Liver (tissue), 9 donors: ENCODE data around the gene OSCP1. TPM values are rescaled to one million over a fixed set of nuclear protein-coding genes. Genes with fewer than 3 reads are reported as not detected.

Experiments
- DNase-seq: peaks from one replicate; pipeline ENCODE4 v3.0.0-alpha.2; 2017; ENCODE audit warnings: low spot score
- H3K27ac ChIP-seq, 2 donors: one replicate each; pipeline ENCODE4 v1.7.0; 2013; ENCODE audit warnings: inconsistent platforms in 2 of 2, low read length in 2 of 2, control low read depth in 1 of 2, low read depth in 1 of 2, mild to moderate bottlenecking in 1 of 2
- H3K27me3 ChIP-seq, 4 donors: one replicate each; pipeline versions ENCODE4 v1.6.1 to v1.7.0; 2013; ENCODE audit warnings: low read length in 3 of 4, inconsistent platforms in 1 of 4, mild to moderate bottlenecking in 1 of 4, moderate library complexity in 1 of 4; ENCODE audit not compliant: control insufficient read depth in 4 of 4, insufficient read depth in 4 of 4
- H3K36me3 ChIP-seq, 4 donors: one replicate each; pipeline versions ENCODE4 v1.6.1 to v1.7.0; 2013; ENCODE audit warnings: low read length in 3 of 4, mild to moderate bottlenecking in 3 of 4, low read depth in 1 of 4, moderate library complexity in 1 of 4; ENCODE audit not compliant: control insufficient read depth in 4 of 4, insufficient read depth in 3 of 4
- H3K4me1 ChIP-seq, 4 donors: one replicate each; pipeline versions ENCODE4 v1.6.1 to v1.7.0; 2013; ENCODE audit warnings: low read length in 3 of 4, mild to moderate bottlenecking in 3 of 4, moderate library complexity in 1 of 4; ENCODE audit not compliant: control insufficient read depth in 4 of 4, insufficient read depth in 4 of 4
- H3K4me3 ChIP-seq, 3 donors: one replicate each; pipeline versions ENCODE4 v1.6.1 to v1.7.0; 2013; ENCODE audit warnings: low read length in 3 of 3, control low read depth in 1 of 3, low read depth in 1 of 3, mild to moderate bottlenecking in 1 of 3
- H3K9ac ChIP-seq, 2 donors: one replicate each; pipeline ENCODE4 v1.7.0; 2013; ENCODE audit warnings: low read length in 2 of 2, mild to moderate bottlenecking in 2 of 2, moderate library complexity in 2 of 2, control low read depth in 1 of 2, low read depth in 1 of 2
- H3K9me3 ChIP-seq, 4 donors: one replicate each; pipeline versions ENCODE4 v1.6.1 to v1.7.0; 2013; ENCODE audit warnings: low read length in 3 of 4; ENCODE audit not compliant: control insufficient read depth in 4 of 4
- ATF3 ChIP-seq: IDR thresholded peaks from 2 replicates; pipeline ENCODE4 v1.6.1; 2016; ENCODE audit warnings: antibody characterized with exemption
- EGR1 ChIP-seq, 2 donors: IDR thresholded peaks; 2 replicates each; pipeline ENCODE4 v1.6.1; 2016 to 2018; ENCODE audit warnings: antibody characterized with exemption in 2 of 2, low read depth in 2 of 2
- FOXA2 ChIP-seq: IDR thresholded peaks from 2 replicates; pipeline ENCODE4 v1.6.1; 2016; ENCODE audit warnings: antibody characterized with exemption
- GABPA ChIP-seq, 2 donors: IDR thresholded peaks in 1 of 2; conservative IDR thresholded peaks in 1 of 2; 2 replicates each; pipeline ENCODE4 v1.6.1; 2016; ENCODE audit warnings: antibody characterized with exemption in 2 of 2, mild to moderate bottlenecking in 1 of 2, moderate library complexity in 1 of 2
- HNF4A ChIP-seq, 2 donors: conservative IDR thresholded peaks; 2 replicates each; pipeline ENCODE4 v1.6.1; 2016; ENCODE audit warnings: antibody characterized with exemption in 2 of 2, mild to moderate bottlenecking in 2 of 2
- HNF4G ChIP-seq: IDR thresholded peaks from 2 replicates; pipeline ENCODE4 v1.6.1; 2016; ENCODE audit warnings: antibody characterized with exemption
- JUND ChIP-seq, 2 donors: IDR thresholded peaks; 2 replicates each; pipeline ENCODE4 v1.6.1; 2016; ENCODE audit warnings: antibody characterized with exemption in 2 of 2
- MAX ChIP-seq: IDR thresholded peaks from 2 replicates; pipeline ENCODE4 v1.6.1; 2016; ENCODE audit warnings: antibody characterized with exemption
- NR2F2 ChIP-seq: IDR thresholded peaks from 2 replicates; pipeline ENCODE4 v1.6.1; 2016; ENCODE audit warnings: antibody characterized with exemption
- RAD21 ChIP-seq, 2 donors: IDR thresholded peaks; 2 replicates each; pipeline ENCODE4 v1.6.1; 2016; ENCODE audit warnings: antibody characterized with exemption in 2 of 2, mild to moderate bottlenecking in 2 of 2
- REST ChIP-seq: IDR thresholded peaks from 2 replicates; pipeline ENCODE4 v1.6.1; 2016; ENCODE audit warnings: antibody characterized with exemption, mild to moderate bottlenecking
- RXRA ChIP-seq, 2 donors: IDR thresholded peaks; 2 replicates each; pipeline ENCODE4 v1.6.1; 2017 to 2018; ENCODE audit warnings: antibody characterized with exemption in 2 of 2, mild to moderate bottlenecking in 1 of 2
- SP1 ChIP-seq: IDR thresholded peaks from 2 replicates; pipeline ENCODE4 v1.6.1; 2018; ENCODE audit warnings: antibody characterized with exemption, mild to moderate bottlenecking
- TAF1 ChIP-seq: conservative IDR thresholded peaks from 2 replicates; pipeline ENCODE4 v1.6.1; 2016; ENCODE audit warnings: antibody characterized with exemption, mild to moderate bottlenecking
- ZBTB33 ChIP-seq: IDR thresholded peaks from 2 replicates; pipeline ENCODE4 v1.6.1; 2016; ENCODE audit warnings: antibody characterized with exemption
- WGBS: extraction: QIAGEN DNeasy Blood & Tissue Kit; methylation state at CpG from one replicate; pipeline ENCODE4 v1.1.7; 2013; 5-methylcytosine and 5-hydroxymethylcytosine counted together
- polyA plus RNA-seq, 2 donors: library from polyadenylated mRNA; stranded (reverse) in 1 of 2; unstranded in 1 of 2; fragments of 200-250 nt in 1 of 2; fragments of >200 nt in 1 of 2; fragmentation: Nextera tagmentation in 1 of 2; extraction: Ambion mirVana in 1 of 2; gene quantifications; one replicate each; pipeline versions ENCODE4 v1.2.1 to v1.2.3, GENCODE V29; 2013 to 2015
- total RNA-seq, 2 donors: library from RNA; depleted of rRNA; stranded (reverse); fragments of >200 nt; gene quantifications; one replicate each; pipeline ENCODE4 v1.2.3, GENCODE V29; 2014
- TF ChIP-seq, protein P1 (sequence below): fragments of 150-350 bp; IDR thresholded peaks from 2 replicates; pipeline ENCODE4 v1.5.1; 2017; ENCODE audit warnings: improper control_type of control experiment, low read depth, low read length; ENCODE audit not compliant: missing input control
- donor health status: healthy.
- donor health status: healthy.
- donor health status: healthy.
- donor health status: healthy.
- donor health status: healthy.

The OSCP1 gene
- total and polyA plus RNA-seq, 4 donors = 1.1 to 1.7 (median 1.5) TPM

DNA sequence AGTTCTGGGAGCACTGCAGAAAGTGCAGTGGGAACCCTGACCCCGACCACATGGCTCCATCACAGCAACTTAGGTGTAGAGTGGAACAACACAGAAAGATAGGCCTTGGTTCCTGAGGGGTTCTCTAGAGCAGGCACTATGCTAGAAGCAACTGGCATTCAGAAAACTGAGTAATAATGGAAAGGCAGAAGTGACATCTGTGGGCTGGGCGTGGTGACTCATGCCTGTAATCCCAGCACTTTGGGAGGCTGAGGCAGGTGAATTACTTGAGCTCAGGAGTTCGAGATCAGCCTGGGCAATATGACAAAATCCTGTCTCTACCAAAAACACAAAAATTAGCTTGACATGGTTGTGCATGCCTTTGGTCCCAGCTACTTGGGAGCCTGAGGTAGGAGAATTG lies 8.7 kb upstream of the OSCP1 start:
- peaks cover 3 to 65% (median 43%) of the 10 kb centered on the region in 4 donors for H3K36me3 ChIP-seq
- TF ChIP-seq ZBTB33 = no peak
- TF ChIP-seq GABPA (IDR thresholded peaks at IDR 0.05 in 1 of 2, conservative IDR thresholded peaks at IDR 0.05 in 1 of 2) = no peak
- no peak for TF ChIP-seq TAF1
- TF ChIP-seq EGR1 (IDR thresholded peaks at IDR 0.05; ENCODE audit: low read depth in 2 of 2) = no peak
- no peak for TF ChIP-seq MAX
- TF ChIP-seq HNF4G = no peak
- TF ChIP-seq NR2F2 = no peak
- TF ChIP-seq JUND (IDR thresholded peaks at IDR 0.05) = no peak
- no peak for TF ChIP-seq HNF4A (conservative IDR thresholded peaks at IDR 0.05)
- TF ChIP-seq, protein P1, sequence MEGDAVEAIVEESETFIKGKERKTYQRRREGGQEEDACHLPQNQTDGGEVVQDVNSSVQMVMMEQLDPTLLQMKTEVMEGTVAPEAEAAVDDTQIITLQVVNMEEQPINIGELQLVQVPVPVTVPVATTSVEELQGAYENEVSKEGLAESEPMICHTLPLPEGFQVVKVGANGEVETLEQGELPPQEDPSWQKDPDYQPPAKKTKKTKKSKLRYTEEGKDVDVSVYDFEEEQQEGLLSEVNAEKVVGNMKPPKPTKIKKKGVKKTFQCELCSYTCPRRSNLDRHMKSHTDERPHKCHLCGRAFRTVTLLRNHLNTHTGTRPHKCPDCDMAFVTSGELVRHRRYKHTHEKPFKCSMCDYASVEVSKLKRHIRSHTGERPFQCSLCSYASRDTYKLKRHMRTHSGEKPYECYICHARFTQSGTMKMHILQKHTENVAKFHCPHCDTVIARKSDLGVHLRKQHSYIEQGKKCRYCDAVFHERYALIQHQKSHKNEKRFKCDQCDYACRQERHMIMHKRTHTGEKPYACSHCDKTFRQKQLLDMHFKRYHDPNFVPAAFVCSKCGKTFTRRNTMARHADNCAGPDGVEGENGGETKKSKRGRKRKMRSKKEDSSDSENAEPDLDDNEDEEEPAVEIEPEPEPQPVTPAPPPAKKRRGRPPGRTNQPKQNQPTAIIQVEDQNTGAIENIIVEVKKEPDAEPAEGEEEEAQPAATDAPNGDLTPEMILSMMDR = no peak
- H3K4me1 ChIP-seq = peaks cover 2 to 7% (median 5%) of the 10 kb centered on the region in 4 donors
- H3K27ac ChIP-seq = no peak overlapping the region
- no peaks in the 10 kb centered on the region for H3K27me3 ChIP-seq
- H3K9me3 ChIP-seq = no peaks in the 10 kb centered on the region
- no peak for DNase-seq
- no peak overlapping the region for H3K4me3 ChIP-seq
- 87% methylated on average over 3 of the region's 3 CpGs for WGBS
- H3K9ac ChIP-seq = no peak overlapping the region

DNA sequence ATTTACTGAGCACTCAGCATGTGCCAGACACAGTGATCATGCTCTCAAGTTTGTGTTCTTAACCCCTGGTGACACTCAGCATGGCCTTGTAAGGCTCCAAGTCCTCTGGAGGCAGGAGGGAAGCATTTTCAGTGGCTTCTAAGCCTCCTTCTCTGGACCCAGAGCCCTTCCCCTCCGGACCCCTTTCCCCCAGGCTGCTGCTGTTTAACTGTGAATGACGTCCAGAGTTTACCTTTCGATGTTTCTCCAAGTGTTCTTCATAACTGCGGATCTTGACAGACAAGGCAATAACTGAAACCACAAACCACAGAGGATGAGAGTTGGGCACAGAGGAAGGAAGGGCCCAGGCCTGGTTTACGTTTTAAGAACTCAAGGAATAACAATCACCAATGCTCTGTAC lies 7.4 kb upstream of the OSCP1 start:
- Histone ChIP-seq H3K36me3 (peaks cover 3 to 65% (median 43%) of the 10 kb centered on the region in 4 donors), H3K9ac (no peak overlapping the region), H3K9me3 (no peaks in the 10 kb centered on the region), H3K4me1 (no peaks in the 10 kb centered on the region), H3K27me3 (no peaks in the 10 kb centered on the region), H3K4me3 (no peak overlapping the region), H3K27ac (no peak overlapping the region)
- WGBS = 78% methylated on average over 5 of the region's 5 CpGs
- no peak for DNase-seq
- TF ChIP-seq EGR1 (IDR thresholded peaks at IDR 0.05; ENCODE audit: low read depth in 2 of 2) (no peak), SP1 (no peak), RXRA (IDR thresholded peaks at IDR 0.05) (no peak)

GRCh38 chr1:36456391-36456928 lies 6.2 kb upstream of the OSCP1 start:
- H3K9me3 ChIP-seq = no peaks in the 10 kb centered on the region
- H3K4me1 ChIP-seq = no peaks in the 10 kb centered on the region
- no peak for DNase-seq
- H3K27me3 ChIP-seq = no peaks in the 10 kb centered on the region
- no peak overlapping the region for H3K4me3 ChIP-seq
- H3K27ac ChIP-seq = no peak overlapping the region
- no peak overlapping the region for H3K9ac ChIP-seq
- peaks cover 3 to 60% (median 40%) of the 10 kb centered on the region in 4 donors for H3K36me3 ChIP-seq
- no peak for TF ChIP-seq RAD21 (IDR thresholded peaks at IDR 0.05)
- TF ChIP-seq TAF1 = no peak
- TF ChIP-seq HNF4A (conservative IDR thresholded peaks at IDR 0.05) = no peak
- TF ChIP-seq EGR1 (IDR thresholded peaks at IDR 0.05; ENCODE audit: low read depth in 2 of 2) = no peak
- TF ChIP-seq ATF3 = no peak
- no peak for TF ChIP-seq RXRA (IDR thresholded peaks at IDR 0.05)
- TF ChIP-seq NR2F2 = no peak
- TF ChIP-seq, protein P1 = no peak
- TF ChIP-seq FOXA2 = no peak
- no peak for TF ChIP-seq GABPA (IDR thresholded peaks at IDR 0.05 in 1 of 2, conservative IDR thresholded peaks at IDR 0.05 in 1 of 2)
- no peak for TF ChIP-seq SP1
- TF ChIP-seq MAX = no peak
- no peak for TF ChIP-seq REST
